Esophagus muscularis mucosa (tissue), 4 donors: ENCODE data around the gene TRIP10. TPM values are rescaled to one million over a fixed set of nuclear protein-coding genes. Genes with fewer than 3 reads are reported as not detected.
A peak's percentile ranks its signal among the peaks of the same experiment; 100 is the strongest.
"Not testable (repeated sequence)": the region's sequence is repeated elsewhere in the genome, so short reads cannot be mapped to it uniquely, and the experiment has no call there.

ENCODE experiments used
- DNase-seq: peaks from one replicate; pipeline ENCODE4 v3.0.0-alpha.2; 2017; ENCODE audit errors: extremely low spot score
- H3K27ac ChIP-seq, 4 donors: fragments of 200-600 bp; sonication (generic); replicated peaks in 1 of 4; 1 replicate in 3 of 4; 2 replicates in 1 of 4; pipeline ENCODE4 v1.5.1; 2016 to 2019; ENCODE audit warnings: mild to moderate bottlenecking in 1 of 4
- H3K27me3 ChIP-seq, 4 donors: fragments of 200-600 bp; sonication (generic); one replicate each; pipeline versions ENCODE4 v1.5.1 to v1.6.0; 2016 to 2019
- H3K36me3 ChIP-seq, 4 donors: fragments of 200-600 bp; sonication (generic); one replicate each; pipeline ENCODE4 v1.5.1; 2016 to 2019
- H3K4me1 ChIP-seq, 4 donors: fragments of 200-600 bp; sonication (generic); one replicate each; pipeline ENCODE4 v1.5.1; 2016 to 2019
- H3K4me3 ChIP-seq, 4 donors: fragments of 200-600 bp; sonication (generic); 1 replicate in 2 of 4; 2 replicates in 2 of 4; pipeline ENCODE4 v1.5.1; 2016 to 2019; ENCODE audit warnings: mild to moderate bottlenecking in 4 of 4, moderate library complexity in 1 of 4
- H3K9me3 ChIP-seq, 4 donors: fragments of 200-600 bp; sonication (generic); 1 replicate in 3 of 4; 2 replicates in 1 of 4; pipeline ENCODE4 v1.5.1; 2016 to 2019
- EP300 ChIP-seq: sonication (generic); formaldehyde crosslinking; IDR thresholded peaks from one replicate; pipeline ENCODE4 v1.6.1; 2017; ENCODE audit warnings: antibody characterized with exemption
- POLR2A ChIP-seq: fragments of 450-650 bp; IDR thresholded peaks from one replicate; pipeline ENCODE4 v1.6.1; 2017; ENCODE audit warnings: antibody characterized with exemption, moderate library complexity, mild to moderate bottlenecking, low read depth
- POLR2AphosphoS5 ChIP-seq, 2 donors: sonication (generic); formaldehyde crosslinking; IDR thresholded peaks; one replicate each; pipeline ENCODE4 v1.6.1; 2017; ENCODE audit warnings: antibody characterized with exemption in 2 of 2
- WGBS: methylation state at CpG from one replicate; pipeline ENCODE4 v1.1.5; 2018; 5-methylcytosine and 5-hydroxymethylcytosine counted together
- intact Hi-C: fragments of 100-400 bp; cut with DNase I; formaldehyde crosslinking; loops from one replicate; pipeline ENCODE4 v1.15.1; 2023
- total RNA-seq, 4 donors: library from RNA; depleted of rRNA; stranded (reverse); fragments of >200 nt; gene quantifications; one replicate each; pipeline versions ENCODE4 v1.1.0 to v1.2.1, GENCODE V29; 2016
- TF ChIP-seq, protein P1 (sequence below), 3 experiments: fragments of 200-600 bp in 2 of 3; fragments of 450-650 bp in 1 of 3; sonication (generic) in 2 of 3; IDR thresholded peaks; one replicate each; pipeline ENCODE4 v1.5.1; 2017 to 2019; ENCODE audit warnings: antibody characterized with exemption in 3 of 3, mild to moderate bottlenecking in 2 of 3, moderate library complexity in 1 of 3

The TRIP10 gene
- total RNA-seq, 4 donors from 2014 or later: 85.8 to 148 (median 118) TPM

DNA sequence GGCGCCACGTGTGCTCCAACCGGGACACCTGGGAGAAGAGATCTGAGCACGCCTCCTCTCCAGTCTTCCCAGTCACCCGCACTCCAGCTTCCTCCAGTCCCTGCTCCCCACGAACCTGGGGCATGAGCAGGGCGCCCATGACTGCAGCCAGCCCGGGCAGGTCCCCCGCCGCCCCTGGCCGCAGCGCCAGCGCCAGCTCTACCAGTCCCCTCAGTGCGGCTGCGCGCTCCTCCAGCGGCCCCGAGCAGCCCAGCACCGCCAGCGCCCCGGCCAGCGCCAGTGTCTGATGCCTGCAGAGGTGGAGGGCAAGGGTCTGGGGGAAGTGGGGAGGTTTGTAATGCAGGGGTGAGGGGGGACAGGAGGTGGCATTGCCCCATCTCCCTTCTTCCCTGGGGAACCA lies 14.7 kb downstream of the TRIP10 start:
- TF ChIP-seq POLR2AphosphoS5 (IDR thresholded peaks at IDR 0.05): no peak
- TF ChIP-seq EP300: no peak
- TF ChIP-seq, protein P1, sequence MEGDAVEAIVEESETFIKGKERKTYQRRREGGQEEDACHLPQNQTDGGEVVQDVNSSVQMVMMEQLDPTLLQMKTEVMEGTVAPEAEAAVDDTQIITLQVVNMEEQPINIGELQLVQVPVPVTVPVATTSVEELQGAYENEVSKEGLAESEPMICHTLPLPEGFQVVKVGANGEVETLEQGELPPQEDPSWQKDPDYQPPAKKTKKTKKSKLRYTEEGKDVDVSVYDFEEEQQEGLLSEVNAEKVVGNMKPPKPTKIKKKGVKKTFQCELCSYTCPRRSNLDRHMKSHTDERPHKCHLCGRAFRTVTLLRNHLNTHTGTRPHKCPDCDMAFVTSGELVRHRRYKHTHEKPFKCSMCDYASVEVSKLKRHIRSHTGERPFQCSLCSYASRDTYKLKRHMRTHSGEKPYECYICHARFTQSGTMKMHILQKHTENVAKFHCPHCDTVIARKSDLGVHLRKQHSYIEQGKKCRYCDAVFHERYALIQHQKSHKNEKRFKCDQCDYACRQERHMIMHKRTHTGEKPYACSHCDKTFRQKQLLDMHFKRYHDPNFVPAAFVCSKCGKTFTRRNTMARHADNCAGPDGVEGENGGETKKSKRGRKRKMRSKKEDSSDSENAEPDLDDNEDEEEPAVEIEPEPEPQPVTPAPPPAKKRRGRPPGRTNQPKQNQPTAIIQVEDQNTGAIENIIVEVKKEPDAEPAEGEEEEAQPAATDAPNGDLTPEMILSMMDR (IDR thresholded peaks at IDR 0.05): no peak
- TF ChIP-seq POLR2A: no peak
- 97% methylated on average over 10 of the region's 22 CpGs for WGBS
- peaks cover 11 to 22% (median 17%) of the 10 kb centered on the region in 4 donors for H3K4me1 ChIP-seq
- intact Hi-C loops: loop anchor here (5.0 kb wide), 1 partner anchor 237 kb away; no protein-coding TSS in a partner anchor
- H3K9me3 ChIP-seq: no peaks in the 10 kb centered on the region
- no peak for DNase-seq
- peak overlapping the region in 1 of 4 donors; percentile 60 for H3K4me3 ChIP-seq
- no peaks in the 10 kb centered on the region for H3K27me3 ChIP-seq
- H3K27ac ChIP-seq: peak overlapping the region in 2 of 4 donors; percentile 73 to 76
- H3K36me3 ChIP-seq: peaks cover 27 to 36% (median 35%) of the 10 kb centered on the region in 4 donors

DNA sequence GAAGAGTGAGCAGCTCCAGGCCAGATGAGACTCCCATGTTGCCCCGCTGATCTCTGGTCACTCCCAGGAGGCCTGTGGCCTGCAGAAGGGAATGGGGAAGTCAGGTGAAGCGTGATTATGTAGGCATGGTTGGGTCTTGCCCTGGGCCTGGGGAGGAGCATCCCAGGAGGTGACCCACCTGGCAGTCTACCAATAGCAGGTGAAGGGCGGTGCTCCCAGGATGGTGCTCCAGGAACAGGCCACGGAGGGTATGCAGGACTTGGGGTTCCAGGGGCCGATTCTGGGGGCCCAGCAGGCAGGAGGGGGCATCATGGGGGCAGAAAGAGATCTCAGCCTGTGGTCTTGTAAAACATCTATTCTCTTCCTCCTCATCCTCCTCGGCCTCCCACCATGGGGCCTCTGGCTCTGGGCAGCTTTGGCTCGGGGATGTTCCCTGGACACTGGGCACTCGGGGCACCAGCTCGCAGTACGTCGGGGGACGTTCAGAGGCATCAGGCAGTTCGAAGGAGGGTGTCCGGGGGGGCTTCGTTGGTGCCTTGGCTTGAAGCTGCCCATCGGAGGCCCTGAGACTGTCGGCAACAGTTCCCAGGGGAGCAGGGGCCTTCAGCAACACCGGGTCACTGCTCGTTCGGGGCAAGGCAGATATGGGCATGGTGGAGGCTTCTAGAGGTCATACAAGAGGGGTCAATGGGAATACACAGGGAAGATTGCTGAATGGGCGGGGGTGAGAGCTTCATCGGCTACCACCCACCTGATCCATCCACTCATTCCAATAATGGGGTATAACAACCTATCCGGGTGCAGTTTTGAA lies 15.4 kb downstream of the TRIP10 start:
- WGBS: 95% methylated on average over 22 of the region's 23 CpGs
- H3K27ac ChIP-seq: no peak overlapping the region
- DNase-seq: no peak
- intact Hi-C loops: loop anchor here (5.0 kb wide), 1 partner anchor 238 kb away; no protein-coding TSS in a partner anchor
- H3K9me3 ChIP-seq: no peaks in the 10 kb centered on the region
- TF ChIP-seq POLR2AphosphoS5 (IDR thresholded peaks at IDR 0.05): no peak
- no peak for TF ChIP-seq POLR2A
- TF ChIP-seq, protein P1 (IDR thresholded peaks at IDR 0.05): no peak
- TF ChIP-seq EP300: no peak
- H3K27me3 ChIP-seq: no peaks in the 10 kb centered on the region
- no peak overlapping the region for H3K4me3 ChIP-seq
- H3K4me1 ChIP-seq: peaks cover 11 to 20% (median 15%) of the 10 kb centered on the region in 4 donors
- H3K36me3 ChIP-seq: peaks cover 20 to 29% (median 27%) of the 10 kb centered on the region in 4 donors

DNA sequence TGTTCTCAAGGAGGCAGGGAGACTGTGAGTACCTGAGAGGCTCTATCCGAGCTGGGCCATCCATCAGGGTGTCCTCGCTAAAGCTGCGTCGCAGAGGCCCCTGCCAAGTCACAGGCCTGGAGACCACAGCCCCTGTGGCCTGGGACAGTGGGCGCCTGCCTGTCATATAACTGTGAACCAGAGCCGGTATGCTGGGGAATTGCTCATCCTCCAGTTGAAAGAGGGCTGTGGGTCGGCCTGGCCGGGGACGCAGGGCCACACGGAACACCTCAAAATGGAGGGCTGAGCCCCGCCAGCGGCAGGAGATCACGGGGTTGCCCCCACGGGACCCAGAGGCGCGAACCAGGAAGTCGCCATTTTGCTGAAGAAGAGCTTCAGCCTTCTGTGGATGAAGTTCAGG lies 21.1 kb downstream of the TRIP10 start:
- intact Hi-C loops: no loop called here
- DNase-seq: no peak
- Histone ChIP-seq H3K27ac (no peak overlapping the region), H3K27me3 (peaks cover 0 to 39% (median 0%) of the 10 kb centered on the region in 4 donors), H3K4me3 (no peak overlapping the region), H3K9me3 (no peaks in the 10 kb centered on the region), H3K4me1 (no peaks in the 10 kb centered on the region), H3K36me3 (no peaks in the 10 kb centered on the region)
- WGBS: 91% methylated on average over 12 of the region's 17 CpGs
- no peak for TF ChIP-seq POLR2A
- no peak for TF ChIP-seq EP300
- TF ChIP-seq POLR2AphosphoS5 (IDR thresholded peaks at IDR 0.05): no peak
- TF ChIP-seq, protein P1 (IDR thresholded peaks at IDR 0.05): no peak

DNA sequence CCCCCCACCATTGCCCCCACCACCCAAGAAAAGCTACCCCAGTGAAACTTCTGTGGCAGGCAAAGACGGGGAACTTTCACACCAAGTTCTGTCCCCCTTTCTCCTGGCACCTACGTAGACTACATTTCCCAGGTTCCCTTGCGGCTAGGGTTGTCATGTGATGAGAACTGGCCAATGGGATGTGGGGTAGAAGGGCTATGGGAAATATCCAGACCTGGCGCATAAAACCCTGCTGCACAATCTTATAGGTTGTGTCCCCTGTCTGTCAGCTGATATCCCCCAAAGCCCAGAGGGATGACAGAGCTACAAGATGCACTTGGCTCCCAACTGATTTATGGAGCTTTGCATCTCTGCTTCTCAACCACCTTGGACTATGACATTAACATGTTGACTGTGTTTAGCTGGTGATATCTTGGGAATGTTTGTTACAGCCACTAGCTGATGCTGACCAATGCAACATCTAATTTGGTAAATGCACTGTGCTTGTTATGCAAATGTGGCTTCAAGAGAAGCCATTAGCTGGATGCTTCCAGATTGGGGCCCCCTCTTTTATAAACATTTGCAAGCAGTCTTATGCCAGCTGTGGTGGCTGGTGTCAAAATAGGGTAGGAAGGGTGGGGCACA lies 21.7 kb downstream of the TRIP10 start:
- no peak overlapping the region for H3K27ac ChIP-seq
- no peak overlapping the region for H3K4me3 ChIP-seq
- DNase-seq: no peak
- H3K4me1 ChIP-seq: peaks cover 3 to 5% (median 4%) of the 10 kb centered on the region in 4 donors
- 86% methylated on average over 4 of the region's 4 CpGs for WGBS
- no peaks in the 10 kb centered on the region for H3K9me3 ChIP-seq
- no peak for TF ChIP-seq POLR2A
- TF ChIP-seq, protein P1 (IDR thresholded peaks at IDR 0.05): no peak
- no peak for TF ChIP-seq POLR2AphosphoS5 (IDR thresholded peaks at IDR 0.05)
- no peak for TF ChIP-seq EP300
- H3K36me3 ChIP-seq: no peaks in the 10 kb centered on the region
- peaks cover 0 to 45% (median 2%) of the 10 kb centered on the region in 4 donors for H3K27me3 ChIP-seq
- intact Hi-C loops: no loop called here

DNA sequence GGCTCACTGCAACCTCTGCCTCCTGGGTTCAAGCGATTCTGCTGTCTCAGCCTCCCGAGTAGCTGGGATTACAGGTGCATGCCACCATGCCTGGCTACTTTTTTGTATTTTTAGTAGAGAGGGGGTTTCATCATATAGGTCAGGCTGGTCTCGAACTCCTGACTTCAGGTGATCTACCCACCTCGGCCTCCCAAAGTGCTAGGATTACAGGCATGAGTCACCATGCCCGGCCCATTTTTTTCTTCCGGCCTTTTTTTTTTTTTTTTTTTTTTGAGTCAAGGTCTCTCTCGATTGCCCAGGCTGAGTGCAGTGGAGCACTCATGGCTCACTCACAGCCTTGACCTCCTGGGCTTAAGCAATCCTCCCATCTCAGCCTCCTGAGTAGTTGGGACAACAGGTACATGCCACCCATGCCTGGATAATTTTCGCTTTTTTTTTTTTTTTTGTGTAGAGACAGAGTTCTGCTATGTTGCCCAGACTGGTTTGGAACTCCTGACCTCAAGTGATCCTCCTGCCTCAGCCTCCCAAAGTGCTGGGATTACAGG lies 22.8 kb downstream of the TRIP10 start:
- WGBS: 72% methylated on average over 8 of the region's 8 CpGs
- Histone ChIP-seq H3K27me3 (peaks cover 0 to 56% (median 11%) of the 10 kb centered on the region in 4 donors), H3K4me1 (peaks cover 12 to 16% (median 14%) of the 10 kb centered on the region in 4 donors)
- intact Hi-C loops, H3K36me3 ChIP-seq, DNase-seq, H3K4me3 ChIP-seq, H3K27ac ChIP-seq, H3K9me3 ChIP-seq: not testable (repeated sequence)
